Measurements from ENCODE around the gene CATSPERZ. TPM values are rescaled to one million over a fixed set of nuclear protein-coding genes. Genes with fewer than 3 reads are reported as not detected.
"Not testable (repeated sequence)": the region's sequence is repeated elsewhere in the genome, so short reads cannot be mapped to it uniquely, and the experiment has no call there.

Gene CATSPERZ
- total RNA-seq, 3 donors from 2014 or later: not detected

- no peak for ATAC-seq
- Mint-ChIP-seq H3K4me3 (peak overlapping the region; percentile 13), H3K4me1 (ENCODE audit: low read depth) (peaks cover 24% of the 10 kb centered on the region), H3K9me3 (no peaks in the 10 kb centered on the region), H3K36me3 (ENCODE audit: insufficient read depth) (no peaks in the 10 kb centered on the region), H3K27me3 (ENCODE audit: low read depth) (peaks cover 65% of the 10 kb centered on the region)
- DNase-seq: no peak
Measured at GRCh38 chr11:64298966-64299846, 952 bp upstream of the CATSPERZ start.

- ATAC-seq: no peak
- DNase-seq: no peak
- Mint-ChIP-seq H3K4me1 (ENCODE audit: low read depth) (peaks cover 33% of the 10 kb centered on the region), H3K4me3 (no peak overlapping the region), H3K27me3 (ENCODE audit: low read depth) (peaks cover 27% of the 10 kb centered on the region), H3K36me3 (ENCODE audit: insufficient read depth) (peaks cover 7% of the 10 kb centered on the region), H3K9me3 (no peaks in the 10 kb centered on the region)
Measured at GRCh38 chr11:64303109-64304031, 3.2 kb downstream of the CATSPERZ start.

GRCh38 chr11:64304032-64304315 lies 3.8 kb downstream of the CATSPERZ start:
- DNase-seq: no peak
- Mint-ChIP-seq H3K9me3 (no peaks in the 10 kb centered on the region), H3K27me3 (ENCODE audit: low read depth) (peaks cover 21% of the 10 kb centered on the region), H3K4me1 (ENCODE audit: low read depth) (peaks cover 33% of the 10 kb centered on the region), H3K36me3 (ENCODE audit: insufficient read depth) (peaks cover 7% of the 10 kb centered on the region), H3K4me3 (peak overlapping the region; percentile 88)
- ATAC-seq: no peak

- H3K4me3 Mint-ChIP-seq: peak overlapping the region; percentile 88
Measured at GRCh38 chr11:64304316-64305072, 4.3 kb downstream of the CATSPERZ start.

GRCh38 chr11:64305075-64305690 lies 5.0 kb downstream of the CATSPERZ start, which contains the start of gene ESRRA:
Gene ESRRA, plus strand, starts transcription at chr11:64305524. Its CDS starts 1,656 bp downstream, at chr11:64307180.
- Mint-ChIP-seq H3K36me3 (ENCODE audit: insufficient read depth) (peaks cover 7% of the 10 kb centered on the region), H3K4me1 (ENCODE audit: low read depth) (peaks cover 31% of the 10 kb centered on the region), H3K4me3 (peak within 1 kb of the TSS; percentile 99), H3K27me3 (ENCODE audit: low read depth) (peaks cover 12% of the 10 kb centered on the region), H3K9me3 (no peaks in the 10 kb centered on the region)
- ATAC-seq (peak; percentile 78 to 80), DNase-seq (peak; percentile 100)

More at GRCh38 chr11:64304316-64305072, 4.3 kb downstream of the CATSPERZ start:
- DNase-seq (peak; percentile 96), ATAC-seq (peak; percentile 35 to 37)
- peaks cover 7% of the 10 kb centered on the region for H3K36me3 Mint-ChIP-seq (ENCODE audit: insufficient read depth)
- peaks cover 33% of the 10 kb centered on the region for H3K4me1 Mint-ChIP-seq (ENCODE audit: low read depth)
- H3K27me3 Mint-ChIP-seq (ENCODE audit: low read depth): peaks cover 19% of the 10 kb centered on the region
- no peaks in the 10 kb centered on the region for H3K9me3 Mint-ChIP-seq

- H3K4me1 Mint-ChIP-seq (ENCODE audit: low read depth): peaks cover 25% of the 10 kb centered on the region
- H3K27me3 Mint-ChIP-seq (ENCODE audit: low read depth): peaks cover 5% of the 10 kb centered on the region
- no peaks in the 10 kb centered on the region for H3K9me3 Mint-ChIP-seq
- DNase-seq (peak; percentile 70), ATAC-seq (peak; percentile 17 to 19)
- peaks cover 7% of the 10 kb centered on the region for H3K36me3 Mint-ChIP-seq (ENCODE audit: insufficient read depth)
- H3K4me3 Mint-ChIP-seq: peak overlapping the region; percentile 99
Measured at GRCh38 chr11:64305691-64306562, 5.8 kb downstream of the CATSPERZ start.

- DNase-seq (no peak), ATAC-seq (no peak)
- peaks cover 7% of the 10 kb centered on the region for H3K36me3 Mint-ChIP-seq (ENCODE audit: insufficient read depth)
- peak overlapping the region; percentile 99 for H3K4me3 Mint-ChIP-seq
- H3K9me3 Mint-ChIP-seq: no peaks in the 10 kb centered on the region
- peaks cover 4% of the 10 kb centered on the region for H3K27me3 Mint-ChIP-seq (ENCODE audit: low read depth)
- H3K4me1 Mint-ChIP-seq (ENCODE audit: low read depth): peaks cover 26% of the 10 kb centered on the region
Measured at GRCh38 chr11:64306563-64306875, 6.4 kb downstream of the CATSPERZ start.

- no peak for DNase-seq
- Mint-ChIP-seq H3K4me3 (peak overlapping the region; percentile 99), H3K27me3 (ENCODE audit: low read depth) (peaks cover under 1% of the 10 kb centered on the region), H3K4me1 (ENCODE audit: low read depth) (peaks cover 26% of the 10 kb centered on the region), H3K9me3 (no peaks in the 10 kb centered on the region), H3K36me3 (ENCODE audit: insufficient read depth) (peaks cover 7% of the 10 kb centered on the region)
- no peak for ATAC-seq
Measured at GRCh38 chr11:64306876-64307622, 6.9 kb downstream of the CATSPERZ start.

GRCh38 chr11:64307795-64308194 lies 7.6 kb downstream of the CATSPERZ start:
- ATAC-seq; H3K27me3 Mint-ChIP-seq (ENCODE audit: low read depth); DNase-seq; H3K9me3 Mint-ChIP-seq; H3K36me3 Mint-ChIP-seq (ENCODE audit: insufficient read depth): not testable (repeated sequence)
- H3K4me3 Mint-ChIP-seq: peak overlapping the region; percentile 61
- H3K4me1 Mint-ChIP-seq (ENCODE audit: low read depth): peaks cover 30% of the 10 kb centered on the region

- no peak for DNase-seq
- Mint-ChIP-seq H3K4me1 (ENCODE audit: low read depth) (peaks cover 20% of the 10 kb centered on the region), H3K36me3 (ENCODE audit: insufficient read depth) (peaks cover 8% of the 10 kb centered on the region), H3K9me3 (no peaks in the 10 kb centered on the region), H3K27me3 (ENCODE audit: low read depth) (no peaks in the 10 kb centered on the region), H3K4me3 (no peak overlapping the region)
- ATAC-seq: no peak
Measured at GRCh38 chr11:64312947-64313346, 12.8 kb downstream of the CATSPERZ start.

GRCh38 chr11:64313491-64314145 lies 13.5 kb downstream of the CATSPERZ start:
- peaks cover 22% of the 10 kb centered on the region for H3K4me1 Mint-ChIP-seq (ENCODE audit: low read depth)
- H3K36me3 Mint-ChIP-seq (ENCODE audit: insufficient read depth): peaks cover 8% of the 10 kb centered on the region
- H3K27me3 Mint-ChIP-seq (ENCODE audit: low read depth): no peaks in the 10 kb centered on the region
- no peak overlapping the region for H3K4me3 Mint-ChIP-seq
- ATAC-seq (no peak), DNase-seq (no peak)
- no peaks in the 10 kb centered on the region for H3K9me3 Mint-ChIP-seq

GRCh38 chr11:64314146-64314804 lies 14.1 kb downstream of the CATSPERZ start:
- no peaks in the 10 kb centered on the region for H3K9me3 Mint-ChIP-seq
- H3K27me3 Mint-ChIP-seq (ENCODE audit: low read depth): no peaks in the 10 kb centered on the region
- H3K4me1 Mint-ChIP-seq (ENCODE audit: low read depth): peaks cover 27% of the 10 kb centered on the region
- ATAC-seq (no peak), DNase-seq (no peak)
- peaks cover 8% of the 10 kb centered on the region for H3K36me3 Mint-ChIP-seq (ENCODE audit: insufficient read depth)
- no peak overlapping the region for H3K4me3 Mint-ChIP-seq

Measured in activated T-cell treated with anti-CD3 and anti-CD28 coated beads, Interleukin-2, amount 50 U/mL, for 4 hours (primary cell).